SK-N-SH (cell line): Measurements from ENCODE around the gene TCF7L2.

Source experiments
- EP300 ChIP-seq, 2 experiments: IDR thresholded peaks; 2 replicates each; pipeline versions ENCODE4 v1.4.0 to v1.6.1; 2012; ENCODE audit warnings: borderline replicate concordance in 1 of 2, low read depth in 1 of 2, low read length in 1 of 2
- POLR2AphosphoS5 ChIP-seq: IDR thresholded peaks from 2 replicates; pipeline ENCODE4 v1.6.1; 2012; ENCODE audit warnings: low read depth, low read length
- RCOR1 ChIP-seq: fragments of 150-350 bp; IDR thresholded peaks from 2 replicates; pipeline ENCODE4 v1.6.1; 2017; ENCODE audit warnings: antibody characterized with exemption, low read length
- SIN3A ChIP-seq: IDR thresholded peaks from 2 replicates; pipeline ENCODE4 v1.6.1; 2012; ENCODE audit warnings: low read depth, mild to moderate bottlenecking, low read length, moderate library complexity, borderline replicate concordance
- TF ChIP-seq, protein P1 (sequence below): fragments of 200-600 bp; sonication (generic); IDR thresholded peaks from 2 replicates; pipeline ENCODE4 v1.6.1; 2017; ENCODE audit warnings: antibody characterized with exemption, mild to moderate bottlenecking, moderate library complexity
- TF ChIP-seq, protein P2 (sequence below): IDR thresholded peaks from 2 replicates; pipeline ENCODE4 v1.4.0; 2012; ENCODE audit warnings: low read depth
- TF ChIP-seq, protein P3 (sequence below): IDR thresholded peaks from 2 replicates; pipeline ENCODE4 v1.6.1; 2012; ENCODE audit warnings: mild to moderate bottlenecking, low read depth, low read length, moderate library complexity
- TF ChIP-seq, protein P4 (sequence below): fragments of 150-350 bp; IDR thresholded peaks from 2 replicates; pipeline ENCODE4 v1.6.1; 2016; ENCODE audit warnings: mild to moderate bottlenecking, low read depth, low read length

DNA sequence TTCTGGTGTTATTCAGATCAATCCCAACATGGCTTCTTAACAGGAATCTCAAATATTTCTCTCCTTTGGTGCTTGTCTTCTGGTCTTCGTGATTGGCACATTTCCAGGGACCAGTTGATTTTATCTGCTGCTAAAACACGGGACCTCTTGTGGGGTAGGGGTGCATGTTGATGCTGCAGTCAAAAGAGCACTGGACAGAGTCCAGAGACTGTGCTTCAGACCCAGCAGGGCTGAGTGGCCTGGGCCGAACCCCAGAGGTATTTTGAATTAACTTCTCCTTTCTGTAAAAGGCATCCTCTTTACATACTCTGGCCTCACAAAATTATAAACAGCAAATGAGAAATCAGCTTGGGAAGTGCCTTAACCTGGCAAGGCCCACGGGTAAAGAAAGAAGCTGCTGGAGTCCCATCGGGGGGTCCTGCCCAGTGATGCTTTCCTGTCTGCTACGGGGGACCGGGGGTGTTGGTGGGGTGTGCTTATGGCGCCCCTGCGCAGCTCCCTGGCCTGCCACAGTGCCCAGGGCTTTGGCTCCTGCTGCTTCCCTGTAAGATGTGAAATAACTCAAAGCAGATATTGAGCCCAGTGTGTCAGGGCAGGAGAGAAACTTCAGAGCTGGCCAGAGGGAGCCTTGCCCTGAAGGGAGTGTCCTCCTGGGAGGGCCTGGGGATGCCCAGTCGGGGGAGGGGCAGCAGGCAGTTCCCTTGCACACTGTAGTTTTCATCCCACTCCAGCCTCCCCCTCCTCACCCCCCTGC lies 230.5 kb downstream of the TCF7L2 start:
- TF ChIP-seq EP300 (IDR thresholded peaks at IDR 0.05; ENCODE audit: borderline replicate concordance in 1 of 2, low read depth in 1 of 2, low read length in 1 of 2) (no peak), SIN3A (no peak), RCOR1 (no peak), POLR2AphosphoS5 (no peak)
- TF ChIP-seq, protein P1, sequence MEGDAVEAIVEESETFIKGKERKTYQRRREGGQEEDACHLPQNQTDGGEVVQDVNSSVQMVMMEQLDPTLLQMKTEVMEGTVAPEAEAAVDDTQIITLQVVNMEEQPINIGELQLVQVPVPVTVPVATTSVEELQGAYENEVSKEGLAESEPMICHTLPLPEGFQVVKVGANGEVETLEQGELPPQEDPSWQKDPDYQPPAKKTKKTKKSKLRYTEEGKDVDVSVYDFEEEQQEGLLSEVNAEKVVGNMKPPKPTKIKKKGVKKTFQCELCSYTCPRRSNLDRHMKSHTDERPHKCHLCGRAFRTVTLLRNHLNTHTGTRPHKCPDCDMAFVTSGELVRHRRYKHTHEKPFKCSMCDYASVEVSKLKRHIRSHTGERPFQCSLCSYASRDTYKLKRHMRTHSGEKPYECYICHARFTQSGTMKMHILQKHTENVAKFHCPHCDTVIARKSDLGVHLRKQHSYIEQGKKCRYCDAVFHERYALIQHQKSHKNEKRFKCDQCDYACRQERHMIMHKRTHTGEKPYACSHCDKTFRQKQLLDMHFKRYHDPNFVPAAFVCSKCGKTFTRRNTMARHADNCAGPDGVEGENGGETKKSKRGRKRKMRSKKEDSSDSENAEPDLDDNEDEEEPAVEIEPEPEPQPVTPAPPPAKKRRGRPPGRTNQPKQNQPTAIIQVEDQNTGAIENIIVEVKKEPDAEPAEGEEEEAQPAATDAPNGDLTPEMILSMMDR = no peak
- TF ChIP-seq, protein P2, sequence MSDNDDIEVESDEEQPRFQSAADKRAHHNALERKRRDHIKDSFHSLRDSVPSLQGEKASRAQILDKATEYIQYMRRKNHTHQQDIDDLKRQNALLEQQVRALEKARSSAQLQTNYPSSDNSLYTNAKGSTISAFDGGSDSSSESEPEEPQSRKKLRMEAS = no peak
- TF ChIP-seq, protein P3, sequence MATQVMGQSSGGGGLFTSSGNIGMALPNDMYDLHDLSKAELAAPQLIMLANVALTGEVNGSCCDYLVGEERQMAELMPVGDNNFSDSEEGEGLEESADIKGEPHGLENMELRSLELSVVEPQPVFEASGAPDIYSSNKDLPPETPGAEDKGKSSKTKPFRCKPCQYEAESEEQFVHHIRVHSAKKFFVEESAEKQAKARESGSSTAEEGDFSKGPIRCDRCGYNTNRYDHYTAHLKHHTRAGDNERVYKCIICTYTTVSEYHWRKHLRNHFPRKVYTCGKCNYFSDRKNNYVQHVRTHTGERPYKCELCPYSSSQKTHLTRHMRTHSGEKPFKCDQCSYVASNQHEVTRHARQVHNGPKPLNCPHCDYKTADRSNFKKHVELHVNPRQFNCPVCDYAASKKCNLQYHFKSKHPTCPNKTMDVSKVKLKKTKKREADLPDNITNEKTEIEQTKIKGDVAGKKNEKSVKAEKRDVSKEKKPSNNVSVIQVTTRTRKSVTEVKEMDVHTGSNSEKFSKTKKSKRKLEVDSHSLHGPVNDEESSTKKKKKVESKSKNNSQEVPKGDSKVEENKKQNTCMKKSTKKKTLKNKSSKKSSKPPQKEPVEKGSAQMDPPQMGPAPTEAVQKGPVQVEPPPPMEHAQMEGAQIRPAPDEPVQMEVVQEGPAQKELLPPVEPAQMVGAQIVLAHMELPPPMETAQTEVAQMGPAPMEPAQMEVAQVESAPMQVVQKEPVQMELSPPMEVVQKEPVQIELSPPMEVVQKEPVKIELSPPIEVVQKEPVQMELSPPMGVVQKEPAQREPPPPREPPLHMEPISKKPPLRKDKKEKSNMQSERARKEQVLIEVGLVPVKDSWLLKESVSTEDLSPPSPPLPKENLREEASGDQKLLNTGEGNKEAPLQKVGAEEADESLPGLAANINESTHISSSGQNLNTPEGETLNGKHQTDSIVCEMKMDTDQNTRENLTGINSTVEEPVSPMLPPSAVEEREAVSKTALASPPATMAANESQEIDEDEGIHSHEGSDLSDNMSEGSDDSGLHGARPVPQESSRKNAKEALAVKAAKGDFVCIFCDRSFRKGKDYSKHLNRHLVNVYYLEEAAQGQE = no peak
- TF ChIP-seq, protein P4, sequence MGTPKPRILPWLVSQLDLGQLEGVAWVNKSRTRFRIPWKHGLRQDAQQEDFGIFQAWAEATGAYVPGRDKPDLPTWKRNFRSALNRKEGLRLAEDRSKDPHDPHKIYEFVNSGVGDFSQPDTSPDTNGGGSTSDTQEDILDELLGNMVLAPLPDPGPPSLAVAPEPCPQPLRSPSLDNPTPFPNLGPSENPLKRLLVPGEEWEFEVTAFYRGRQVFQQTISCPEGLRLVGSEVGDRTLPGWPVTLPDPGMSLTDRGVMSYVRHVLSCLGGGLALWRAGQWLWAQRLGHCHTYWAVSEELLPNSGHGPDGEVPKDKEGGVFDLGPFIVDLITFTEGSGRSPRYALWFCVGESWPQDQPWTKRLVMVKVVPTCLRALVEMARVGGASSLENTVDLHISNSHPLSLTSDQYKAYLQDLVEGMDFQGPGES = no peak
